Ishikawa (cell line): ENCODE measurements around the gene CBFA2T2.

Experiments
- CEBPB ChIP-seq: IDR thresholded peaks from 2 replicates; pipeline ENCODE4 v1.6.1; 2012
- CREB1 ChIP-seq: IDR thresholded peaks from 2 replicates; pipeline ENCODE4 v1.6.1; 2012; ENCODE audit warnings: low read depth
- EGR1 ChIP-seq: IDR thresholded peaks from 2 replicates; pipeline ENCODE4 v1.6.1; 2012
- EP300 ChIP-seq: IDR thresholded peaks from 2 replicates; pipeline ENCODE4 v1.6.1; 2012; ENCODE audit warnings: borderline replicate concordance
- FOXM1 ChIP-seq: IDR thresholded peaks from 2 replicates; pipeline ENCODE4 v1.6.1; 2012; ENCODE audit warnings: low read depth, borderline replicate concordance
- NFIC ChIP-seq: IDR thresholded peaks from 2 replicates; pipeline ENCODE4 v1.6.1; 2012
- RAD21 ChIP-seq: IDR thresholded peaks from 2 replicates; pipeline ENCODE4 v1.6.1; 2012; ENCODE audit warnings: low read depth
- TAF1 ChIP-seq: IDR thresholded peaks from 2 replicates; pipeline ENCODE4 v1.6.1; 2012; ENCODE audit warnings: low read depth, mild to moderate bottlenecking
- TCF12 ChIP-seq: IDR thresholded peaks from 2 replicates; pipeline ENCODE4 v1.6.1; 2012; ENCODE audit warnings: low read depth
- TEAD4 ChIP-seq: IDR thresholded peaks from 2 replicates; pipeline ENCODE4 v1.6.1; 2012
- YY1 ChIP-seq: IDR thresholded peaks from 2 replicates; pipeline ENCODE4 v1.6.1; 2012; ENCODE audit warnings: low read depth
- ZBTB7A ChIP-seq: IDR thresholded peaks from 2 replicates; pipeline ENCODE4 v1.6.1; 2012; ENCODE audit warnings: low read depth
- TF ChIP-seq, protein P1 (sequence below): IDR thresholded peaks from 2 replicates; pipeline ENCODE4 v1.6.1; 2012
- TF ChIP-seq, protein P2 (sequence below): IDR thresholded peaks from 2 replicates; pipeline ENCODE4 v1.6.1; 2012
- TF ChIP-seq, protein P3 (sequence below): IDR thresholded peaks from 2 replicates; pipeline ENCODE4 v1.6.1; 2012; ENCODE audit warnings: low read depth, mild to moderate bottlenecking

CBFA2T2 gene

DNA sequence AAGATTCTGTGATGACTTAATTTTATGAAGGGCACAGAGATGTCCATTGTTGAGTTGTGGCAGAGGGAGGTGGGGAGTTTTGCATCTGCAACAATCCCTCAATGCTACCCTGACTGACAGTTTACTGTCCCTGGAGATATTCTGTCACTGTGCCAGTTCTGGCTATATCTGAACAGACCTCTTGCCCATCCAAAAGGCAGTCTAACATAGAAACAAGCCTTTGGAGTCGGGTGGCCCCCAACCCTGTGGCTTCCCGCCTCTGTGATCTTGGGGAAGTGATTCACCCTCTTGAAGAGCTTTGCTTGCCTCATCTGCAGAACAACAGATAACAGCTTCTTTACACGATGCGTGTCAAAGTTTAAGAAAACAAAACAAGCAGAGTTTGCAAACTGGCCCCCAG, 200.1 kb downstream of the CBFA2T2 start:
- TF ChIP-seq, protein P1, sequence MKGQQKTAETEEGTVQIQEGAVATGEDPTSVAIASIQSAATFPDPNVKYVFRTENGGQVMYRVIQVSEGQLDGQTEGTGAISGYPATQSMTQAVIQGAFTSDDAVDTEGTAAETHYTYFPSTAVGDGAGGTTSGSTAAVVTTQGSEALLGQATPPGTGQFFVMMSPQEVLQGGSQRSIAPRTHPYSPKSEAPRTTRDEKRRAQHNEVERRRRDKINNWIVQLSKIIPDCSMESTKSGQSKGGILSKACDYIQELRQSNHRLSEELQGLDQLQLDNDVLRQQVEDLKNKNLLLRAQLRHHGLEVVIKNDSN: no peak
- TF ChIP-seq NFIC (no peak), RAD21 (no peak), ZBTB7A (no peak), TCF12 (no peak), CREB1 (no peak), EGR1 (no peak), TAF1 (no peak), CEBPB (no peak), YY1 (no peak)
- TF ChIP-seq, protein P2, sequence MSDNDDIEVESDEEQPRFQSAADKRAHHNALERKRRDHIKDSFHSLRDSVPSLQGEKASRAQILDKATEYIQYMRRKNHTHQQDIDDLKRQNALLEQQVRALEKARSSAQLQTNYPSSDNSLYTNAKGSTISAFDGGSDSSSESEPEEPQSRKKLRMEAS: no peak
- TF ChIP-seq, protein P3, sequence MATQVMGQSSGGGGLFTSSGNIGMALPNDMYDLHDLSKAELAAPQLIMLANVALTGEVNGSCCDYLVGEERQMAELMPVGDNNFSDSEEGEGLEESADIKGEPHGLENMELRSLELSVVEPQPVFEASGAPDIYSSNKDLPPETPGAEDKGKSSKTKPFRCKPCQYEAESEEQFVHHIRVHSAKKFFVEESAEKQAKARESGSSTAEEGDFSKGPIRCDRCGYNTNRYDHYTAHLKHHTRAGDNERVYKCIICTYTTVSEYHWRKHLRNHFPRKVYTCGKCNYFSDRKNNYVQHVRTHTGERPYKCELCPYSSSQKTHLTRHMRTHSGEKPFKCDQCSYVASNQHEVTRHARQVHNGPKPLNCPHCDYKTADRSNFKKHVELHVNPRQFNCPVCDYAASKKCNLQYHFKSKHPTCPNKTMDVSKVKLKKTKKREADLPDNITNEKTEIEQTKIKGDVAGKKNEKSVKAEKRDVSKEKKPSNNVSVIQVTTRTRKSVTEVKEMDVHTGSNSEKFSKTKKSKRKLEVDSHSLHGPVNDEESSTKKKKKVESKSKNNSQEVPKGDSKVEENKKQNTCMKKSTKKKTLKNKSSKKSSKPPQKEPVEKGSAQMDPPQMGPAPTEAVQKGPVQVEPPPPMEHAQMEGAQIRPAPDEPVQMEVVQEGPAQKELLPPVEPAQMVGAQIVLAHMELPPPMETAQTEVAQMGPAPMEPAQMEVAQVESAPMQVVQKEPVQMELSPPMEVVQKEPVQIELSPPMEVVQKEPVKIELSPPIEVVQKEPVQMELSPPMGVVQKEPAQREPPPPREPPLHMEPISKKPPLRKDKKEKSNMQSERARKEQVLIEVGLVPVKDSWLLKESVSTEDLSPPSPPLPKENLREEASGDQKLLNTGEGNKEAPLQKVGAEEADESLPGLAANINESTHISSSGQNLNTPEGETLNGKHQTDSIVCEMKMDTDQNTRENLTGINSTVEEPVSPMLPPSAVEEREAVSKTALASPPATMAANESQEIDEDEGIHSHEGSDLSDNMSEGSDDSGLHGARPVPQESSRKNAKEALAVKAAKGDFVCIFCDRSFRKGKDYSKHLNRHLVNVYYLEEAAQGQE: no peak

DNA sequence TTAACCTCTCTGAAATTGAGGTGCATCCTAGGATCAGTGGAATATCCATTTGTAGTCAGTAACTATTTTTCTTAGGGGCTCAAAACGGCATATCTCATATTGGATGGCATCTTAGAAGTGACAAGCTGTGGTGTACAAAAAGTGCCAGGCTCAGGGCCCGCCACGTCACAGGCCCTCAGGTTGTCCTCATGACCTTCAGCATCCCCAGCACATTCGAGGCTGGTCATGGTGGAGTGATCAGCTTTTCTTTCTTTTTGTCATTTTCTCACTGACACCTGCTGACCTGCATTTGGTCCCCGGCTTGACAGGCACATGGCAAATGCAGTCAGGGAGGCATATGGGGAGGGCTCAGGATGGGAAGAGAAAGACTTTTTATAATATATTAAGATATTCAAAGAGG, 203.4 kb downstream of the CBFA2T2 start:
- no peak for TF ChIP-seq YY1
- TF ChIP-seq CREB1: peak; percentile 36; the same call in 1 of the 2 replicates

DNA sequence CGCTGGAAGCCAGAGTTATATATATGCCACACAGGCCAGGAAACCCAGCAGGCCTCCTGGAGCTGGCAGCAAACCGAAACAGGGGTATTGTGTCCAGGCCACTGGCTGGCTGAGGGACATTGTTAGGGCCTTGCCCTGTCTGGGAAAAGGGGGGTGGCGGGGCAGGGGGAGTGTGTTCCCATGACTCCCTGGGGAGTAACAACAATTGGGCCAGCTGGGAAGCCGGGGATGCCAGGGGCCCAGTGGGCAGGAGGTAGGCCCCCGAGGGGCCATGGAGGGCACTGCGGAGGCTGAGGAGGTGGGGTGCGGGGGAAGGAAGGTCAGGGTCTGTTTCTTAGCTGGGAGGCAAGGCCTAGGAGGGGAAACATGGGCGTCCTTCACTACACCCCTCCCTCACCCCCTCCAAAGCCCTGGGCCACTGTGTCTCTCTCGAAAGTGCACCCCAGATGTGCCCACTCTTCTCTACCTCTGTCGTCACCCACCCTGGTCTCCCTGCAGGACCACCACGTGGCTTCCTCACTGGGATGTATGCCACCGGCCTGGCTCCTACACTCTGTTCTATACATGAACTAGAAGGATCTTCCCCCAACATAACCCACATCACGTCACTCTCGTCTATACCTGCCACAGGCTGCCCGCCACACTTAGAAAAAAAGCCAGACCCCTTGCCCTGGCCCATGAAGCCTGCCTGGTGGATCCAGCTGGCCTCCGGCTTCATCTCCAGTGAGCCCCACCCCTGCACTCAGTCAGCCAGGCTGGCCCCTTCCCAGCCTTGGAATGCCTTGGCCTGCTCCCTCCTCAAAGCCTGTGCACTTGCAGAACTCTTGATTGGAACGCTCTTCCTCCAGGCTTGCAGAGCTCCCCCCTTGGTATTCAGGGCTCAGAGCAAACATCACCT, 204.1 kb downstream of the CBFA2T2 start:
- TF ChIP-seq TCF12: peak; percentile 98
- peak; percentile 79 for TF ChIP-seq TEAD4
- TF ChIP-seq, protein P2: peak; percentile 80
- peak; percentile 92 for TF ChIP-seq NFIC
- TF ChIP-seq, protein P3: no peak
- peak; percentile 81 for TF ChIP-seq ZBTB7A
- TF ChIP-seq, protein P1: no peak
- TF ChIP-seq CREB1: no peak
- TF ChIP-seq CEBPB: no peak
- TF ChIP-seq EP300: peak; percentile 97
- peak; percentile 86 for TF ChIP-seq FOXM1
- TF ChIP-seq TAF1: no peak
- no peak; the same call in 1 of the 2 replicates for TF ChIP-seq RAD21
- no peak for TF ChIP-seq YY1
- TF ChIP-seq EGR1: peak; percentile 73; the same call in 1 of the 2 replicates

DNA sequence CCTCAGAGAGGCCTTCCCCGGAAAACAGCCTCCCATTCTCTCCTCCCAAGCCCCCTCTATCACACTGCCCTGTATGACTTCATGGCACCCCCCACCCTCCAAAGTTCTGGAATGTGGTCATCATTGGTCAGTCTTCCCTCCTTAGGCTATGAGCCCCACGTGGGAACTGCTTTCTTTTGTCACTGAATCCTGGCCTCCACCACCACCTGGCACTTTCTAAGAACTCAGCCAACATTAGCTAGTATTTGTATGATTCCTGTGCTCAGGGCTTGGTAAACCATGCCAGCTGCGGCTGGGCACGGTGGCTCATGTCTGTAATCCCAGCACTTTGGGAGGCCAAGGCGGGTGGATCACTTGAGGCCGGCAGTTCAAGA, 204.7 kb downstream of the CBFA2T2 start:
- TF ChIP-seq TAF1 (no peak), TCF12 (no peak), ZBTB7A (no peak), CEBPB (no peak), YY1 (no peak), NFIC (no peak), EGR1 (no peak), TEAD4 (no peak), RAD21 (no peak)
- TF ChIP-seq, protein P1: no peak
- TF ChIP-seq, protein P3: no peak
